Fibroblast of villous mesenchyme (primary cell): ENCODE data around the gene FAM24B. TPM values are rescaled to one million over a fixed set of nuclear protein-coding genes. Genes with fewer than 3 reads are reported as not detected.
A peak's percentile ranks its signal among the peaks of the same experiment; 100 is the strongest.
"Not testable (repeated sequence)": the region's sequence is repeated elsewhere in the genome, so short reads cannot be mapped to it uniquely, and the experiment has no call there.

ENCODE experiments used
- DNase-seq: peaks from one replicate; pipeline ENCODE4 v3.0.0-alpha.2; 2010; ENCODE audit warnings: low read depth
- H3K4me3 ChIP-seq: 2 replicates; pipeline ENCODE4 v1.5.1; 2011; ENCODE audit warnings: low read depth, mild to moderate bottlenecking, low read length
- total RNA-seq: library from RNA; depleted of rRNA; stranded (reverse); fragments of >200 nt; gene quantifications from 2 replicates; pipeline ENCODE4 v1.2.3, GENCODE V29; 2012
- TF ChIP-seq, protein P1 (sequence below): IDR thresholded peaks from 2 replicates; pipeline ENCODE4 v1.5.1; 2012; ENCODE audit warnings: low read depth, mild to moderate bottlenecking, low read length; ENCODE audit not compliant: insufficient read depth

Gene FAM24B
- total RNA-seq, 1 donor, result 3.5 TPM

DNA sequence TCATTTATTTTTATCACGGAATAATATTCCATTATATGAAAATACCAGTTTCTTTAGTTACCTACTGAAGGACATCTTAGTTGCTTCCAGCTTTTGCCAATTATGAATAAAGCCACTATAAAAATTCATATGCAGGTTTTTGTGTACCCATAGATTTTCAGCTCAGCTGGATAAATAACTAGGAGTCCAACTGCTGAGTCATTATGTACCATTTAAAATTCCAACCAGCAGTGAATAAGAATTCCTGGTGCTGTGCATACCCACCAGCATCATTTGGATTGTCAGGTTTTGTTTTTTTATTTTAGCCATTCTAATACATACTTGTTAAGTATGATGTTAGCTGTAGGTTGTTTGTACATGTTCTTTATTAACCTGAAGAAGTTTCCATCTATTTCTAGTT, 14.5 kb downstream of the FAM24B start:
- TF ChIP-seq, protein P1, sequence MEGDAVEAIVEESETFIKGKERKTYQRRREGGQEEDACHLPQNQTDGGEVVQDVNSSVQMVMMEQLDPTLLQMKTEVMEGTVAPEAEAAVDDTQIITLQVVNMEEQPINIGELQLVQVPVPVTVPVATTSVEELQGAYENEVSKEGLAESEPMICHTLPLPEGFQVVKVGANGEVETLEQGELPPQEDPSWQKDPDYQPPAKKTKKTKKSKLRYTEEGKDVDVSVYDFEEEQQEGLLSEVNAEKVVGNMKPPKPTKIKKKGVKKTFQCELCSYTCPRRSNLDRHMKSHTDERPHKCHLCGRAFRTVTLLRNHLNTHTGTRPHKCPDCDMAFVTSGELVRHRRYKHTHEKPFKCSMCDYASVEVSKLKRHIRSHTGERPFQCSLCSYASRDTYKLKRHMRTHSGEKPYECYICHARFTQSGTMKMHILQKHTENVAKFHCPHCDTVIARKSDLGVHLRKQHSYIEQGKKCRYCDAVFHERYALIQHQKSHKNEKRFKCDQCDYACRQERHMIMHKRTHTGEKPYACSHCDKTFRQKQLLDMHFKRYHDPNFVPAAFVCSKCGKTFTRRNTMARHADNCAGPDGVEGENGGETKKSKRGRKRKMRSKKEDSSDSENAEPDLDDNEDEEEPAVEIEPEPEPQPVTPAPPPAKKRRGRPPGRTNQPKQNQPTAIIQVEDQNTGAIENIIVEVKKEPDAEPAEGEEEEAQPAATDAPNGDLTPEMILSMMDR, result no peak
- H3K4me3 ChIP-seq, result no peak overlapping the region
- no peak for DNase-seq

DNA sequence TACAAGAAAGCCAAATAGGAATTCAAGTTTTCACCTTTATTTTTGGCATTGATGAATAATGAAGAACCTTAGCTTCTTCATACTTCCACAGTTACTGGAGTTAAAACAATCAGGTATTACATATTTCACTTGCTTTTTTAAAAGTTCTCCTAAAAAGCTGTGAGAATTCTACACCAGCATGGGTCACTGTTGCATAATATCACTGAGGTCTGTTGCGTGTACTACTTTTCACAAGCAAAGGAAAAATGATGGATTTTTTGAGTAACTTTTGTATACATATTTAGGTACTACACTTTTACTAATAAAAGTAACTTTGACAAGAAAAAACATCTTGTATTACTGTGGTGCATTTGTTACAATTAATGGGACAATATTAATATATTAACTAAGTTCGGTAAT, 15.2 kb downstream of the FAM24B start:
- peak; percentile 30 for DNase-seq
- H3K4me3 ChIP-seq, result no peak overlapping the region
- TF ChIP-seq, protein P1, result no peak

DNA sequence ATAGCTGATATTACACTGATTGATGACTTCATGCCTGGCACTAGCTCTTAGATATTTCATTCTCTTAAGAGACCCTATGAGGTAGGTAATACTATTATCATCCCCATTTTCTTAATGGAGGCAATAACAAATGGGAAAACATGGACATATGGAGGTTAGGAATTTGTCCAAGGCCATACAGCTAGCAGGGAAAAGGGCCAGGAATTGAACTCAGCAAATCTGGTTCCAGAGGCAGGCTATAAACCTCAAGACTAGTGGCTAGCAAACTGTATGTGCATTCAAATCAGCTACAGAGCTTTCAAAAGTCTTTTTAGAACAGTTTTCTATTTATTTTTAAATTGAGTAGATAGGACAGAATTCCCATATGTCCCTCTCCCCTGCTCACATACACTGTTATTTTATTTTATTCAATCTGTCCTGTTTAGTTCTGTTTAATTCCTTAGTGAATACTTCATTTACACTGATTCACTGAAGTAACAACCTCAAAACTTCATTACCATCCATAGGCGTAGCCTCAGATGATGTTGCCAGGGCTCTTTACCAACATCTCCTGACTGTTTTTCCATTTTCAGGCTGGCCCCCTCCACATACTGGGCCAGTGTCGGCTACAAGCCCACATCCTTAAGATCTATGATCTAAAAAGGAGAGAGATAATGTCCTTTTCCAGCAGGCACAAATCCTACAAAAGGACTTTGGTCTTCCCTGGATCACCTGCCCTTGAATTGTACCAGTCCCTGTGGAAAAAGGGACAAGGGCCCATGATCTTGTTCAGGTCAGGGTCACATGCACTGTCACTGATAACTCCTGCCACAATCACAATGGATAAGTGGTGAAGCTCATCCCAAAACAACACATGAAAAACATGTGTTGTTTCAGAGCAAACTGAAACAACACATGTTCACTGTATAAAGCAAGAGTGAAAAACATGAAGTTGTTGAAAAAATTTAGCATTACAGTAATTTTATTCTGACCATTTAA, 15.9 kb downstream of the FAM24B start:
- DNase-seq, result no peak
- TF ChIP-seq, protein P1, result no peak
- H3K4me3 ChIP-seq, result no peak overlapping the region

DNA sequence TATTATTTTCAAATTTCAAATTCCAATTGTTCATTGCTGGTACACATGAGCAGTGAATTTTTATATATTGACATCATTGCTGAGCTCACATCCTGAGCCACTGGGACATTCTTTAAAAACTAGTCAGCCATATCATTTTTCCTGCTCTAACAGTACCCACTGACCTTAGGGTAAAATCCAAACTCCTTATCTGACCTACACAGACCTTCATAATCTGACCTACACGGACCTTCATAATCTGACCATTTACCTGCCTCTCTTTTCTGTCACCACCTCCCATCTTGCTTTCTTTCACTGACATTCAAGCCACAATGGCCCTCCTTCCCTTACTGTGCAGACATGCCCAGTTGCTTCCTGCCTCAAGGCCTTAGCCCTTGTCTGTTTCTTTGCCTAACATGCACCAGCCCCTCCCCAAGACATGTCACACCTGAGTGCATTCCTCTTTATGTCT, 17.6 kb downstream of the FAM24B start:
- peak; percentile 38 for DNase-seq
- TF ChIP-seq, protein P1, result no peak
- no peak overlapping the region for H3K4me3 ChIP-seq

DNA sequence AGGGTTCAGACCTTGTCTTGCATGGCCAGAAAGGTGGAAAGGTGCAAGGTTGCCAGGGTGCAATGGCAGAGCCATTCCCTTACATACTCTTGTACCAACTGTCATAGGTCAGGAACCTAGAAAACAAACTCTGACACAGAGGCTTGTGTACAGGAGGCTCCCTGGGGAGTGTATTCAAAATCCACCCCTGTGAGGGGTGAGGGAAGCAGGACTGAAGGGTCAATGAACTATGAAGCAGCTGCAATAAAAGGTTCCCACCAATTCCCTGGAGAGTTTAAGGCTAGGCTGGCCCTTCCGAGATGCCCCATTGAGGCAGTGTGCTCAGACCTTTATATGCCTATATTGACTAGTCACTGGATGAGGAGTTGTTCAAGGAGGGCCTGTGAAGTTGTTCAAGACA, 19.9 kb downstream of the FAM24B start:
- DNase-seq, result no peak
- TF ChIP-seq, protein P1, result no peak
- H3K4me3 ChIP-seq, result no peak overlapping the region

DNA sequence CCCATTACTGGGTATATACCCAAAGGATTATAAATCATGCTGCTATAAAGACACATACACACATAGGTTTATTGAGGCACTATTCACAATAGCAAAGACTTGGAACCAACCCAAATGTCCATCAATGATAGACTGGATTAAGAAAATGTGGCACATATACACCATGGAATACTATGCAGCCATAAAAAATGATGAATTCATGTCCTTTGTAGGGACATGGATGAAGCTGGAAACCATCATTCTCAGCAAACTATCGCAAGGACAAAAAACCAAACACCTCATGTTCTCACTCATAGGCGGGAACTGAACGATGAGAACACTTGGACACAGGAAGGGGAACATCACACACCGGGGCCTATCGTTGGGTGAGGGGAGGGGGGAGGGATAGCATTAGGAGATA, 21.3 kb downstream of the FAM24B start:
- DNase-seq, H3K4me3 ChIP-seq: not testable (repeated sequence)

DNA sequence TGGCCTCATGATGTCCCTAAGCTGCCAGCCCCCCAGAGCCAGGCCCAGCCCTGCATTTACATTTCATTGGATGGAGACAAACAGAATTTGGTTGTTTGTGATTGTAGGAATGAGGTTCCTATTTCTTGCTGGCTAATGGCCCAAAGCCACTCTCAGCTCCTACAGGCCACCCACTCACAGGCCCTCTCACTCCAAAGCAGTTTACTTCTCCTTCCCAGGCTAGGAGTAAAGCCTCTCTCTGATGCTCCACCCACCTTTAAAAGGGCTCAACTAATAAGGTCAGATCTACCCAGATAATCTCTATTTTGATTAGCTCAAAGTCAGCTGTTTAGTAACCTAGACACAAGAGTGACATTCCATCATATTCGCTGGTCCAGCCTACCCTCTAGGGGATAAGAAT, 22.5 kb downstream of the FAM24B start:
- no peak overlapping the region for H3K4me3 ChIP-seq
- no peak for DNase-seq
- TF ChIP-seq, protein P1, result no peak
